ENCODE results near the gene RCN1.

- TF ChIP-seq CTCF (IDR thresholded peaks at IDR 0.05) (no peak), POLR2A (IDR thresholded peaks at IDR 0.05; ENCODE audit: low read length) (no peak), MAZ (IDR thresholded peaks at IDR 0.05; ENCODE audit: borderline replicate concordance, low read depth, low read length) (no peak), E2F6 (IDR thresholded peaks at IDR 0.05; ENCODE audit: borderline replicate concordance, low read depth) (no peak), CHD2 (IDR thresholded peaks at IDR 0.05; ENCODE audit: low read length, partially characterized antibody) (no peak), JUN (IDR thresholded peaks at IDR 0.05) (no peak), PHF8 (IDR thresholded peaks at IDR 0.05; ENCODE audit: borderline replicate concordance, low read depth) (no peak), BHLHE40 (IDR thresholded peaks at IDR 0.05; ENCODE audit: low read depth, low read length) (no peak), SMC3 (IDR thresholded peaks at IDR 0.05) (no peak), RFX5 (IDR thresholded peaks at IDR 0.05) (no peak), MYC (IDR thresholded peaks at IDR 0.05; ENCODE audit: borderline replicate concordance, low read length) (no peak), RAD21 (conservative IDR thresholded peaks at IDR 0.05 in 1 of 2, IDR thresholded peaks at IDR 0.05 in 1 of 2) (no peak)
- TF ChIP-seq, protein P1, sequence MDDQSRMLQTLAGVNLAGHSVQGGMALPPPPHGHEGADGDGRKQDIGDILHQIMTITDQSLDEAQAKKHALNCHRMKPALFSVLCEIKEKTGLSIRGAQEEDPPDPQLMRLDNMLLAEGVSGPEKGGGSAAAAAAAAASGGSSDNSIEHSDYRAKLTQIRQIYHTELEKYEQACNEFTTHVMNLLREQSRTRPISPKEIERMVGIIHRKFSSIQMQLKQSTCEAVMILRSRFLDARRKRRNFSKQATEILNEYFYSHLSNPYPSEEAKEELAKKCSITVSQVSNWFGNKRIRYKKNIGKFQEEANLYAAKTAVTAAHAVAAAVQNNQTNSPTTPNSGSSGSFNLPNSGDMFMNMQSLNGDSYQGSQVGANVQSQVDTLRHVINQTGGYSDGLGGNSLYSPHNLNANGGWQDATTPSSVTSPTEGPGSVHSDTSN (IDR thresholded peaks at IDR 0.05), result no peak
Observed at GRCh38 chr11:32152216-32152615, 61.3 kb downstream of the RCN1 start.

Data from A549 (cell line).